Activated CD8-positive, alpha-beta T cell treated with anti-CD3 and anti-CD28 coated beads, Interleukin-2, amount 10 ng/mL, durations not matched to agents 7 days and 5 days (primary cell): ENCODE results near the gene AOPEP. TPM values are rescaled to one million over a fixed set of nuclear protein-coding genes. Genes with fewer than 3 reads are reported as not detected.

Source experiments
- ATAC-seq: fragments of 150-1000 bp; cut with Tn5 transposase; one replicate; pipeline ENCODE4 v1.10.0; 2021; ENCODE audit warnings: moderate library complexity
- CTCF ChIA-PET: fragments of 350-600 bp; sonication (Branson Sonifier 250); formaldehyde crosslinking; loops from one replicate; lab custom pipeline; 2021; ENCODE audit warnings: antibody characterized with exemption; lab: Charles Lee
- POLR2A ChIA-PET: fragments of 350-600 bp; sonication (Branson Sonifier 250); formaldehyde crosslinking; loops from one replicate; lab custom pipeline; 2021; ENCODE audit warnings: antibody characterized with exemption; lab: Charles Lee
- DNase-seq: peaks from one replicate; pipeline ENCODE4 v3.0.0-alpha.2; 2020
- H3K27ac Mint-ChIP-seq: one replicate; pipeline ENCODE4 v1.8.0; 2021; ENCODE audit warnings: mild to moderate bottlenecking, mixed read lengths
- H3K27me3 Mint-ChIP-seq: one replicate; pipeline ENCODE4 v1.8.0; 2021; ENCODE audit warnings: low read depth, mixed read lengths
- H3K36me3 Mint-ChIP-seq: one replicate; pipeline ENCODE4 v1.8.0; 2021; ENCODE audit warnings: low read depth, mixed read lengths
- H3K4me1 Mint-ChIP-seq: one replicate; pipeline ENCODE4 v1.8.0; 2021; ENCODE audit warnings: low read depth, mixed read lengths
- H3K4me3 Mint-ChIP-seq: one replicate; pipeline ENCODE4 v1.8.0; 2021; ENCODE audit warnings: mild to moderate bottlenecking, mixed read lengths
- H3K9me3 Mint-ChIP-seq: one replicate; pipeline ENCODE4 v1.8.0; 2022; ENCODE audit warnings: mixed read lengths; ENCODE audit not compliant: insufficient read depth
- total RNA-seq, 2 experiments: library from RNA; stranded (reverse); gene quantifications; one replicate each; pipeline ENCODE4 v1.2.3, GENCODE V29; 2021

AOPEP gene
- total RNA-seq, 2 experiments from 2014 or later = 7.2 to 8.9 TPM

- Mint-ChIP-seq H3K27ac (no peak overlapping the region), H3K4me1 (peaks cover 19% of the 10 kb centered on the region), H3K9me3 (no peaks in the 10 kb centered on the region), H3K4me3 (no peak overlapping the region), H3K27me3 (no peaks in the 10 kb centered on the region), H3K36me3 (peaks cover 7% of the 10 kb centered on the region)
- ATAC-seq = no peak
- DNase-seq = no peak
- CTCF ChIA-PET = no interaction called here
- POLR2A ChIA-PET = no interaction called here
These were observed 74.1 kb downstream of the AOPEP start for GRCh38 chr9:94800424-94801117.

GRCh38 chr9:94801234-94801633 is 74.7 kb downstream of the AOPEP start:
- Mint-ChIP-seq H3K27ac (no peak overlapping the region), H3K36me3 (peaks cover 7% of the 10 kb centered on the region), H3K27me3 (no peaks in the 10 kb centered on the region), H3K4me3 (no peak overlapping the region), H3K4me1 (peaks cover 19% of the 10 kb centered on the region), H3K9me3 (no peaks in the 10 kb centered on the region)
- DNase-seq (no peak), ATAC-seq (no peak)
- CTCF ChIA-PET = interaction anchor here (1.5 kb wide), 1 partner anchor 21 kb away, joined by 3 read pairs; no protein-coding TSS in a partner anchor
- POLR2A ChIA-PET = no interaction called here

- no peak for ATAC-seq
- Mint-ChIP-seq H3K9me3 (no peaks in the 10 kb centered on the region), H3K4me1 (peaks cover 19% of the 10 kb centered on the region), H3K27me3 (no peaks in the 10 kb centered on the region), H3K36me3 (peaks cover 7% of the 10 kb centered on the region), H3K4me3 (no peak overlapping the region), H3K27ac (no peak overlapping the region)
- DNase-seq = no peak
- CTCF ChIA-PET = interaction anchor here (1.5 kb wide), 2 partner anchors 21 to 328 kb away, joined by 3 to 5 read pairs; no protein-coding TSS in a partner anchor
- POLR2A ChIA-PET = no interaction called here
These were observed 75.2 kb downstream of the AOPEP start for GRCh38 chr9:94801681-94802080.

GRCh38 chr9:94802251-94802650 is 75.8 kb downstream of the AOPEP start:
- POLR2A ChIA-PET = interaction anchor here (0.8 kb wide), 1 partner anchor 71 kb away, joined by 3 read pairs; no protein-coding TSS in a partner anchor
- ATAC-seq (no peak), DNase-seq (no peak)
- peaks cover 19% of the 10 kb centered on the region for H3K4me1 Mint-ChIP-seq
- H3K4me3 Mint-ChIP-seq = no peak overlapping the region
- CTCF ChIA-PET = interaction anchor here (1.4 to 1.5 kb wide), 3 partner anchors 8 to 328 kb away, joined by 3 to 5 read pairs (median 5); no protein-coding TSS in a partner anchor
- no peak overlapping the region for H3K27ac Mint-ChIP-seq
- H3K27me3 Mint-ChIP-seq = no peaks in the 10 kb centered on the region
- H3K9me3 Mint-ChIP-seq = no peaks in the 10 kb centered on the region
- peaks cover 8% of the 10 kb centered on the region for H3K36me3 Mint-ChIP-seq

GRCh38 chr9:94802793-94803192 is 76.3 kb downstream of the AOPEP start:
- peaks cover 19% of the 10 kb centered on the region for H3K4me1 Mint-ChIP-seq
- no peaks in the 10 kb centered on the region for H3K9me3 Mint-ChIP-seq
- POLR2A ChIA-PET = interaction anchor here (0.8 kb wide), 1 partner anchor 70 kb away, joined by 3 read pairs; no protein-coding TSS in a partner anchor
- CTCF ChIA-PET = interaction anchor here (1.3 to 1.5 kb wide), 4 partner anchors 9 to 327 kb away, joined by 3 to 5 read pairs (median 4); no protein-coding TSS in a partner anchor
- H3K4me3 Mint-ChIP-seq = no peak overlapping the region
- no peaks in the 10 kb centered on the region for H3K27me3 Mint-ChIP-seq
- peak overlapping the region; percentile 22 for H3K27ac Mint-ChIP-seq
- peak; percentile 43 for DNase-seq
- peaks cover 12% of the 10 kb centered on the region for H3K36me3 Mint-ChIP-seq
- ATAC-seq = peak; percentile 70

- H3K9me3 Mint-ChIP-seq = no peaks in the 10 kb centered on the region
- peaks cover 12% of the 10 kb centered on the region for H3K36me3 Mint-ChIP-seq
- H3K27me3 Mint-ChIP-seq = no peaks in the 10 kb centered on the region
- H3K4me1 Mint-ChIP-seq = peaks cover 19% of the 10 kb centered on the region
- DNase-seq = no peak
- H3K4me3 Mint-ChIP-seq = no peak overlapping the region
- no peak overlapping the region for H3K27ac Mint-ChIP-seq
- no peak for ATAC-seq
- ChIA-PET CTCF (interaction anchor here (1.3 kb wide), 1 partner anchor 327 kb away, joined by 3 read pairs; no protein-coding TSS in a partner anchor), POLR2A (no interaction called here)
These were observed 77.8 kb downstream of the AOPEP start for GRCh38 chr9:94804316-94804715.

GRCh38 chr9:94805051-94805489 is 78.6 kb downstream of the AOPEP start:
- Mint-ChIP-seq H3K27ac (no peak overlapping the region), H3K4me3 (no peak overlapping the region)

GRCh38 chr9:94805585-94805984 is 79.1 kb downstream of the AOPEP start:
- H3K9me3 Mint-ChIP-seq = no peaks in the 10 kb centered on the region
- ChIA-PET POLR2A (no interaction called here), CTCF (no interaction called here)
- H3K4me1 Mint-ChIP-seq = peaks cover 19% of the 10 kb centered on the region
- ATAC-seq (no peak), DNase-seq (no peak)
- no peaks in the 10 kb centered on the region for H3K27me3 Mint-ChIP-seq
- H3K4me3 Mint-ChIP-seq = no peak overlapping the region
- peaks cover 10% of the 10 kb centered on the region for H3K36me3 Mint-ChIP-seq
- H3K27ac Mint-ChIP-seq = no peak overlapping the region

More at GRCh38 chr9:94805051-94805489, 78.6 kb downstream of the AOPEP start:
- no peak for DNase-seq
- CTCF ChIA-PET = interaction anchor here (1.3 kb wide), 1 partner anchor 326 kb away, joined by 3 read pairs; no protein-coding TSS in a partner anchor
- Mint-ChIP-seq H3K4me1 (peaks cover 19% of the 10 kb centered on the region), H3K9me3 (no peaks in the 10 kb centered on the region), H3K36me3 (peaks cover 12% of the 10 kb centered on the region), H3K27me3 (no peaks in the 10 kb centered on the region)
- ATAC-seq = no peak
- POLR2A ChIA-PET = no interaction called here

GRCh38 chr9:94806307-94806893 is 79.9 kb downstream of the AOPEP start:
- peaks cover 19% of the 10 kb centered on the region for H3K4me1 Mint-ChIP-seq
- no peaks in the 10 kb centered on the region for H3K27me3 Mint-ChIP-seq
- peaks cover 10% of the 10 kb centered on the region for H3K36me3 Mint-ChIP-seq
- ChIA-PET CTCF (no interaction called here), POLR2A (no interaction called here)
- DNase-seq (no peak), ATAC-seq (no peak)
- no peak overlapping the region for H3K27ac Mint-ChIP-seq
- H3K9me3 Mint-ChIP-seq = no peaks in the 10 kb centered on the region
- H3K4me3 Mint-ChIP-seq = no peak overlapping the region

- POLR2A ChIA-PET = no interaction called here
- no peaks in the 10 kb centered on the region for H3K9me3 Mint-ChIP-seq
- H3K27me3 Mint-ChIP-seq = no peaks in the 10 kb centered on the region
- no peak for DNase-seq
- CTCF ChIA-PET = no interaction called here
- H3K36me3 Mint-ChIP-seq = peaks cover 6% of the 10 kb centered on the region
- peaks cover 13% of the 10 kb centered on the region for H3K4me1 Mint-ChIP-seq
- H3K27ac Mint-ChIP-seq = no peak overlapping the region
- ATAC-seq = no peak
- H3K4me3 Mint-ChIP-seq = no peak overlapping the region
These were observed 81.1 kb downstream of the AOPEP start for GRCh38 chr9:94807556-94807955.

- DNase-seq (no peak), ATAC-seq (no peak)
- no peaks in the 10 kb centered on the region for H3K9me3 Mint-ChIP-seq
- H3K36me3 Mint-ChIP-seq = peaks cover 4% of the 10 kb centered on the region
- CTCF ChIA-PET = interaction anchor here (0.7 kb wide), 1 partner anchor 319 kb away, joined by 3 read pairs; no protein-coding TSS in a partner anchor
- H3K4me1 Mint-ChIP-seq = peaks cover under 1% of the 10 kb centered on the region
- no peaks in the 10 kb centered on the region for H3K27me3 Mint-ChIP-seq
- H3K4me3 Mint-ChIP-seq = no peak overlapping the region
- H3K27ac Mint-ChIP-seq = no peak overlapping the region
- POLR2A ChIA-PET = no interaction called here
These were observed 82.6 kb downstream of the AOPEP start for GRCh38 chr9:94808926-94809700.
